Type B pancreatic cell (in vitro differentiated cells): ENCODE data around the gene OR8G5. TPM values are rescaled to one million over a fixed set of nuclear protein-coding genes. Genes with fewer than 3 reads are reported as not detected.

Experiments used
- DNase-seq: peaks from one replicate; pipeline ENCODE4 v3.0.0; 2021; ENCODE audit warnings: mixed read lengths; ENCODE audit not compliant: unreplicated experiment; ENCODE audit errors: extremely low spot score
- H3K27ac Mint-ChIP-seq: 2 replicates; pipeline ENCODE4 v1.8.0; 2021; ENCODE audit warnings: mild to moderate bottlenecking, mixed read lengths
- H3K27me3 Mint-ChIP-seq: 2 replicates; pipeline ENCODE4 v1.8.0; 2021; ENCODE audit warnings: mixed read lengths
- H3K36me3 Mint-ChIP-seq: 2 replicates; pipeline ENCODE4 v1.8.0; 2021; ENCODE audit warnings: mixed read lengths
- H3K4me1 Mint-ChIP-seq: one replicate; pipeline ENCODE4 v1.8.0; 2021; ENCODE audit warnings: mixed read lengths; ENCODE audit not compliant: unreplicated experiment
- H3K4me3 Mint-ChIP-seq: 2 replicates; pipeline ENCODE4 v1.8.0; 2021; ENCODE audit warnings: mild to moderate bottlenecking, mixed read lengths
- H3K9me3 Mint-ChIP-seq: 2 replicates; pipeline ENCODE4 v1.8.0; 2021; ENCODE audit warnings: mixed read lengths
- long read RNA-seq: library from polyadenylated mRNA; unstranded; transcript quantifications from one replicate; pipeline ENCODE4 v2.0.0, GENCODE V29; 2020
- total RNA-seq: library from RNA; stranded (reverse); gene quantifications from 2 replicates; pipeline ENCODE4 v1.2.1, GENCODE V29; 2021; ENCODE audit warnings: low replicate concordance
- TF ChIP-seq, protein P1 (sequence below): fragments of 200-600 bp; sonication (generic); conservative IDR thresholded peaks from 2 replicates; pipeline ENCODE4 v1.5.0; 2021; ENCODE audit warnings: antibody characterized with exemption, mild to moderate bottlenecking

Gene OR8G5, protein sequence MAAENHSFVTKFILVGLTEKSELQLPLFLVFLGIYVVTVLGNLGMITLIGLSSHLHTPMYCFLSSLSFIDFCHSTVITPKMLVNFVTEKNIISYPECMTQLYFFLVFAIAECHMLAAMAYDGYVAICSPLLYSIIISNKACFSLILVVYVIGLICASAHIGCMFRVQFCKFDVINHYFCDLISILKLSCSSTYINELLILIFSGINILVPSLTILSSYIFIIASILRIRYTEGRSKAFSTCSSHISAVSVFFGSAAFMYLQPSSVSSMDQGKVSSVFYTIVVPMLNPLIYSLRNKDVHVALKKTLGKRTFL
- total RNA-seq = 0.26 TPM in 1 of 2 replicates, not detected in the other
- long read RNA-seq = 0 reads

DNA sequence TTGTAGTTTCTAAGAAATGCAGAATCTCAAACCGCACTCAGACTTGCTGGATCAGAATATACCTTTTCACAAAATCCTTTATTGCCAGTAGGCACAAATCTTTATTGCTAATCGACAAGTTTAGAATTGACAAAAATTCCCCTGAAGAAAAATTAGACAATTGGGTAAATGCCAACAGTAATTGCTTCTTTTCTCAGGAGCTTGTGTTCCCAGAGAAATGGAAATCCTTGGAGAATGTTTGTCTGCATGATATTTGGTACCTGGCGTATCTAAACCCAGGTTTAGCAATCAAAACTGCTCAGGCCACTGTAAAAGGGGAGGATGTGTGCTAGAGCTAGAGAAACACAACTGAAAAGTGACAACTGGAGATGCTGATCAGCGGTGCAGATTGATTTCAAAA lies at the start of gene OR8G5:
TSS of gene OR8G5 (plus strand) at position 301 of the 400 bp plus-strand sequence. CDS start 8,556 bp downstream, outside the sequence.
- Mint-ChIP-seq H3K27me3 (peaks cover 4% of the 10 kb centered on the region), H3K9me3 (no peaks in the 10 kb centered on the region), H3K4me3 (no peak within 1 kb of the TSS), H3K36me3 (no peaks in the 10 kb centered on the region), H3K27ac (no peak within 1 kb of the TSS), H3K4me1 (no peaks in the 10 kb centered on the region)
- TF ChIP-seq, protein P1, sequence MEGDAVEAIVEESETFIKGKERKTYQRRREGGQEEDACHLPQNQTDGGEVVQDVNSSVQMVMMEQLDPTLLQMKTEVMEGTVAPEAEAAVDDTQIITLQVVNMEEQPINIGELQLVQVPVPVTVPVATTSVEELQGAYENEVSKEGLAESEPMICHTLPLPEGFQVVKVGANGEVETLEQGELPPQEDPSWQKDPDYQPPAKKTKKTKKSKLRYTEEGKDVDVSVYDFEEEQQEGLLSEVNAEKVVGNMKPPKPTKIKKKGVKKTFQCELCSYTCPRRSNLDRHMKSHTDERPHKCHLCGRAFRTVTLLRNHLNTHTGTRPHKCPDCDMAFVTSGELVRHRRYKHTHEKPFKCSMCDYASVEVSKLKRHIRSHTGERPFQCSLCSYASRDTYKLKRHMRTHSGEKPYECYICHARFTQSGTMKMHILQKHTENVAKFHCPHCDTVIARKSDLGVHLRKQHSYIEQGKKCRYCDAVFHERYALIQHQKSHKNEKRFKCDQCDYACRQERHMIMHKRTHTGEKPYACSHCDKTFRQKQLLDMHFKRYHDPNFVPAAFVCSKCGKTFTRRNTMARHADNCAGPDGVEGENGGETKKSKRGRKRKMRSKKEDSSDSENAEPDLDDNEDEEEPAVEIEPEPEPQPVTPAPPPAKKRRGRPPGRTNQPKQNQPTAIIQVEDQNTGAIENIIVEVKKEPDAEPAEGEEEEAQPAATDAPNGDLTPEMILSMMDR = no peak
- no peak for DNase-seq

DNA sequence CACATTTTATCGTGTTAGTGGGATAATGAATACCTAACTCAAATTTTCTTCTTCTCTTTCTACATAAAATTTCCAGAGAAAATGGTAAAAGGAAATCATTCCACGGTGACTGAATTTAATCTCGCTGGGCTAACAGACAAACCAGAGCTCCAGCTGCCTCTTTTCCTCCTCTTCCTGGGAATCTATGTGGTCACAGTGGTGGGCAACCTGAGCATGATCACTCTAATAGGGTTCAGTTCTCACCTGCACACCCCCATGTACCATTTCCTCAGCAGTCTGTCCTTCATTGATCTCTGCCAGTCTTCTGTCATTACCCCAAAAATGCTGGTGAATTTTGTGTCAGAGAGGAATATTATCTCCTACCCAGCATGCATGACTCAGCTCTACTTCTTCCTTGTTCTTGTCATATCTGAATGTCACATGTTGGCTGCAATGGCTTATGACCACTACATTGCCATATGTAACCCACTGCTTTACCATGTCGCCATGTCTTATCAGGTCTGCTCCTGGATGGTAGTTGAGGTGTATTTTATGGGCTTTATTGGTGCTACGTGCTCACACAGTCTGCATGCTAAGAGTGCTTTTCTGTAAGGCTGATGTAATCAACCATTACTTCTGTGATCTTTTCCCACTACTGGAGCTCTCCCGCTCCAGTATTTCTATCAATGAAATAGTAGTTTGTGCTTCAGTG lies 48.9 kb upstream of the OR8G5 start:
- no peak for DNase-seq
- H3K27ac Mint-ChIP-seq = no peak overlapping the region
- no peak overlapping the region for H3K4me3 Mint-ChIP-seq
- H3K36me3 Mint-ChIP-seq = no peaks in the 10 kb centered on the region
- no peaks in the 10 kb centered on the region for H3K9me3 Mint-ChIP-seq
- H3K27me3 Mint-ChIP-seq = peaks cover 4% of the 10 kb centered on the region
- no peaks in the 10 kb centered on the region for H3K4me1 Mint-ChIP-seq
- TF ChIP-seq, protein P1 = no peak

DNA sequence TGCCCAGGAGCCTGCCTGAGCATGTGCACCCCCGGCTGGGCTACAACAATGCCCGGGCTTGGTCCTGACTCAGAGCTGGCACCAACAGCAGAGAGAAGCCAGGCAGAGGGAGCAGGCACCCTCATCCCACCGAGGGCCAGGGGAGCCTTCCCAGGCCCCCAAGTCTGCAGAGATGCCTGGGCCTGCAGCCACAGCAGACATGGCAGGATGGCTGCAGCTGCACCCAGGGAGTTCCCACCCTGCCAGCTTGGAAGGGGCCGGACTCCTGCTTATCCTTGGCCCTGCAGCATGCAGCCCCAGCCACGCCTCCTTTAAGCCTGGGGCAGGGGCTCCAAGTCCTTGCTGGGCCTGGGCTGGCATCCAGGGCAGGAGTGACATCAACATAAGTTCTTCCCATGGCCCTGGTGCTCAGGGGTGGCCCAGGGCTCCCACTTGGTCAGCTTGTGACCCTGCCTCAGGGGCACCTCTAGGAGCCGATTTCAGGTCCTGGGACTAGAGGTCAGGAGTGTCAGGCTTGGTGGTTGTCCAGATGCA lies 46.3 kb upstream of the OR8G5 start:
- Mint-ChIP-seq H3K4me1 (no peaks in the 10 kb centered on the region), H3K36me3 (no peaks in the 10 kb centered on the region), H3K27ac (no peak overlapping the region), H3K9me3 (no peaks in the 10 kb centered on the region), H3K27me3 (peaks cover 7% of the 10 kb centered on the region), H3K4me3 (no peak overlapping the region)
- TF ChIP-seq, protein P1 = no peak
- DNase-seq = no peak

DNA sequence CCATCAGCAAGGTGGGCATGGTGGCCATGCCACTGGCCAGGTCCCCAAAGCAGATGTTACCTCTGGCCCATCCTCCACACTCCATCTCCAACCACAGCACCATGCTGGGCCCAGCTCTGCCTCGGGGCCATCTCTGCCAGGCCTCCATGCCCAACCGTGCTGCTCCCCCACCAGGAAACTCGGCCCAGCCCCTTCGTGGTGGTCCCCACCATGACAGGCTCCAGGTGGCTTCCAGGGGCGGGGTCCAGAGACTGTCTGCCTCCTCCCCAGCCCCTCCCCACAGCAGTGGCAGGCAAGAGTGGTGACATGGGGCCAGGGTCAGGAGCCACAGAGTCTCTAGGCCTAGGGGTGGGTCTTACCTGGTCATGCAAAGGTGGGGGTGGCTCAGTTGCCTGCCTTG lies 45.8 kb upstream of the OR8G5 start:
- no peaks in the 10 kb centered on the region for H3K36me3 Mint-ChIP-seq
- no peaks in the 10 kb centered on the region for H3K9me3 Mint-ChIP-seq
- H3K4me1 Mint-ChIP-seq = no peaks in the 10 kb centered on the region
- H3K27ac Mint-ChIP-seq = no peak overlapping the region
- DNase-seq = no peak
- TF ChIP-seq, protein P1 = no peak
- no peak overlapping the region for H3K4me3 Mint-ChIP-seq
- H3K27me3 Mint-ChIP-seq = peaks cover 7% of the 10 kb centered on the region

DNA sequence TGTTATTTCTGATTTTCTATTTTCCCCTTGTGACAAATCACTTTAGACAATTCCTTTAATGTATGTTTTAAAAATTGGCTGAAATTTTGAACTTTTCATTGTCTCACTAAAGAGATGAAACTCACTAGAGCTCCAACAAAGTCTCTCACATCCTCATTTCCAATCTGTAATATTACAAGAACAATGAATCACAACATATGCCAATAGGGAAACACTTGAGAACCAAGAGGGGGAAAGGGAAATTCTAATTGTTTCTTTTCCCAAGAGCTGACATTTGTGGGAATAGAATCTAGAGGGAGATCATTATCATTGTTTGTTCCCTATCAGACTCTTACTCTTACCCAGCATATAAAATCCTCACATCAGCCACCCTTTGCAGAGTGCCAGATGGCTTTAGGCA lies 44.9 kb upstream of the OR8G5 start:
- no peak overlapping the region for H3K4me3 Mint-ChIP-seq
- no peaks in the 10 kb centered on the region for H3K4me1 Mint-ChIP-seq

More for the DNA sequence above, 44.9 kb upstream of the OR8G5 start:
- no peaks in the 10 kb centered on the region for H3K9me3 Mint-ChIP-seq
- H3K27ac Mint-ChIP-seq = no peak overlapping the region
- peaks cover 7% of the 10 kb centered on the region for H3K27me3 Mint-ChIP-seq
- no peaks in the 10 kb centered on the region for H3K36me3 Mint-ChIP-seq
- TF ChIP-seq, protein P1 = no peak
- DNase-seq = no peak
